HG03175 (cell line): Measurements from ENCODE around the gene RPH3AL.
"Not testable (repeated sequence)": the region's sequence is repeated elsewhere in the genome, so short reads cannot be mapped to it uniquely, and the experiment has no call there.

Source experiments
- ATAC-seq: cut with Tn5 transposase; IDR thresholded peaks from one replicate; pipeline ENCODE4 v1.9.1; 2021; ENCODE audit warnings: mild to moderate bottlenecking, moderate library complexity; ENCODE audit not compliant: unreplicated experiment

RPH3AL gene

GRCh38 chr17:245611-246010 is 107.0 kb downstream of the RPH3AL start:
- ATAC-seq, result no peak

- no peak for ATAC-seq
These were observed 107.6 kb downstream of the RPH3AL start for GRCh38 chr17:245020-245419.

- not testable (repeated sequence) for ATAC-seq
These were observed 108.7 kb downstream of the RPH3AL start for GRCh38 chr17:243924-244323.

GRCh38 chr17:238964-239259 is 113.7 kb downstream of the RPH3AL start:
- ATAC-seq, result no peak

- no peak for ATAC-seq
These were observed 114.3 kb downstream of the RPH3AL start for GRCh38 chr17:238071-238963.

GRCh38 chr17:237406-237955 is 115.1 kb downstream of the RPH3AL start:
- no peak for ATAC-seq

GRCh38 chr17:236641-237405 is 115.8 kb downstream of the RPH3AL start:
- no peak for ATAC-seq

- ATAC-seq, result no peak
These were observed 116.6 kb downstream of the RPH3AL start for GRCh38 chr17:235831-236640.

GRCh38 chr17:234994-235830 is 117.4 kb downstream of the RPH3AL start:
- ATAC-seq, result not testable (repeated sequence)

GRCh38 chr17:234163-234993 is 118.2 kb downstream of the RPH3AL start:
- not testable (repeated sequence) for ATAC-seq

GRCh38 chr17:233473-233941 is 119.1 kb downstream of the RPH3AL start:
- no peak for ATAC-seq

- ATAC-seq, result no peak
These were observed 120.4 kb downstream of the RPH3AL start for GRCh38 chr17:231966-232807.

- no peak for ATAC-seq
These were observed 121.2 kb downstream of the RPH3AL start for GRCh38 chr17:231191-231965.

GRCh38 chr17:230395-230770 is 122.2 kb downstream of the RPH3AL start:
- ATAC-seq, result no peak

- ATAC-seq, result no peak
These were observed 122.8 kb downstream of the RPH3AL start for GRCh38 chr17:229709-230394.

- no peak for ATAC-seq
These were observed 123.5 kb downstream of the RPH3AL start for GRCh38 chr17:228951-229708.
